Lung (tissue), 16 donors: ENCODE measurements around the gene MLLT3. TPM values are rescaled to one million over a fixed set of nuclear protein-coding genes. Genes with fewer than 3 reads are reported as not detected.

ENCODE experiments used
- ATAC-seq: fragments of 200-7000 bp; cut with Tn5 transposase; one replicate; pipeline ENCODE4 v1.9.1; 2020; ENCODE audit warnings: moderate number of reproducible peaks; ENCODE audit not compliant: insufficient read depth, low FRiP score
- DNase-seq, 3 donors: peaks; one replicate each; pipeline ENCODE4 v3.0.0-alpha.2; 2013 to 2017
- H3K27ac ChIP-seq, 2 donors: one replicate each; pipeline ENCODE4 v1.5.1; 2013; ENCODE audit warnings: mild to moderate bottlenecking in 2 of 2, moderate library complexity in 2 of 2, control low read depth in 1 of 2, inconsistent platforms in 1 of 2, low read depth in 1 of 2, low read length in 1 of 2
- H3K27me3 ChIP-seq, 3 donors: one replicate each; pipeline ENCODE4 v1.5.1; 2013; ENCODE audit warnings: low read length in 2 of 3; ENCODE audit not compliant: control insufficient read depth in 3 of 3, insufficient read depth in 3 of 3
- H3K36me3 ChIP-seq, 4 donors: one replicate each; pipeline ENCODE4 v1.5.1; 2013; ENCODE audit warnings: low read length in 4 of 4, mild to moderate bottlenecking in 1 of 4, moderate library complexity in 1 of 4; ENCODE audit not compliant: control insufficient read depth in 4 of 4, insufficient read depth in 4 of 4
- H3K4me1 ChIP-seq, 5 donors: one replicate each; pipeline ENCODE4 v1.5.1; 2013; ENCODE audit warnings: low read length in 5 of 5, mild to moderate bottlenecking in 2 of 5, moderate library complexity in 1 of 5; ENCODE audit not compliant: control insufficient read depth in 5 of 5, insufficient read depth in 5 of 5
- H3K4me3 ChIP-seq: one replicate; pipeline ENCODE4 v1.5.1; 2013; ENCODE audit warnings: mild to moderate bottlenecking, control low read depth, moderate library complexity
- H3K9ac ChIP-seq, 2 donors: one replicate each; pipeline ENCODE4 v1.5.1; 2013; ENCODE audit warnings: low read length in 2 of 2, control low read depth in 1 of 2; ENCODE audit not compliant: insufficient read depth in 1 of 2
- H3K9me3 ChIP-seq, 4 donors: one replicate each; pipeline ENCODE4 v1.5.1; 2013; ENCODE audit warnings: low read length in 3 of 4, mild to moderate bottlenecking in 1 of 4, moderate library complexity in 1 of 4; ENCODE audit not compliant: control insufficient read depth in 4 of 4, insufficient read depth in 3 of 4
- WGBS, 2 donors: extraction: QIAGEN DNeasy Blood & Tissue Kit; methylation state at CpG; one replicate each; pipeline ENCODE4 v1.1.7; 2013; 5-methylcytosine and 5-hydroxymethylcytosine counted together
- long read RNA-seq, 5 donors: transcript quantifications; one replicate each; lab custom pipeline, GENCODE V29; 2026
- polyA plus RNA-seq, 2 donors: library from polyadenylated mRNA; stranded (reverse); fragments of 200-250 nt; gene quantifications; one replicate each; pipeline ENCODE4 v1.2.1, GENCODE V29; 2013
- total RNA-seq, 2 donors: library from RNA; depleted of rRNA in 1 of 2; stranded (reverse); fragments of >200 nt in 1 of 2; gene quantifications; one replicate each; pipeline ENCODE4 v1.2.1, GENCODE V29; 2014 to 2021
- TF ChIP-seq, protein P1 (sequence below): IDR thresholded peaks from 2 replicates; pipeline ENCODE4 v1.5.1; 2012; ENCODE audit warnings: mild to moderate bottlenecking; ENCODE audit errors: control extremely low read depth, extremely low read depth
- donor health status: control.
- donor health status: control.
- donor health status: Bipolar disorder and iron deficiency.
- donor health status: healthy.
- donor health status: DM: yes; HTN: yes; CAD: no.

The MLLT3 gene
- total RNA-seq (10 to 100 TPM; 17.3 to 43.1 TPM), polyA plus RNA-seq (1 to 10 TPM; 7.1 to 10.0 TPM)
- long read RNA-seq, donor 1, full-length matches to known transcripts = 3 of 3 reads
- long read RNA-seq, donor 1, partial matches to known transcripts = 0 of 3 reads
- long read RNA-seq, donor 1, other reads (novel, unspliced or antisense) = 0 of 3 reads
- long read RNA-seq, donor 2 = 0 reads
- long read RNA-seq, donor 3, partial matches to known transcripts = 6 of 6 reads
- long read RNA-seq, donor 3, other reads (novel, unspliced or antisense) = 0 of 6 reads
- long read RNA-seq, donor 4 = 0 reads
- long read RNA-seq, donor 5, partial matches to known transcripts = 13 of 13 reads
- long read RNA-seq, donor 5, other reads (novel, unspliced or antisense) = 0 of 13 reads

- no peaks in the 10 kb centered on the region for H3K27me3 ChIP-seq
- H3K9me3 ChIP-seq = no peaks in the 10 kb centered on the region
- H3K9ac ChIP-seq = peak within 1 kb of the TSS; percentile 49 to 73
- H3K36me3 ChIP-seq = no peaks in the 10 kb centered on the region
- H3K4me3 ChIP-seq = peak within 1 kb of the TSS; percentile 86
- H3K27ac ChIP-seq = peak within 1 kb of the TSS; percentile 87 to 97
- TF ChIP-seq, protein P1, sequence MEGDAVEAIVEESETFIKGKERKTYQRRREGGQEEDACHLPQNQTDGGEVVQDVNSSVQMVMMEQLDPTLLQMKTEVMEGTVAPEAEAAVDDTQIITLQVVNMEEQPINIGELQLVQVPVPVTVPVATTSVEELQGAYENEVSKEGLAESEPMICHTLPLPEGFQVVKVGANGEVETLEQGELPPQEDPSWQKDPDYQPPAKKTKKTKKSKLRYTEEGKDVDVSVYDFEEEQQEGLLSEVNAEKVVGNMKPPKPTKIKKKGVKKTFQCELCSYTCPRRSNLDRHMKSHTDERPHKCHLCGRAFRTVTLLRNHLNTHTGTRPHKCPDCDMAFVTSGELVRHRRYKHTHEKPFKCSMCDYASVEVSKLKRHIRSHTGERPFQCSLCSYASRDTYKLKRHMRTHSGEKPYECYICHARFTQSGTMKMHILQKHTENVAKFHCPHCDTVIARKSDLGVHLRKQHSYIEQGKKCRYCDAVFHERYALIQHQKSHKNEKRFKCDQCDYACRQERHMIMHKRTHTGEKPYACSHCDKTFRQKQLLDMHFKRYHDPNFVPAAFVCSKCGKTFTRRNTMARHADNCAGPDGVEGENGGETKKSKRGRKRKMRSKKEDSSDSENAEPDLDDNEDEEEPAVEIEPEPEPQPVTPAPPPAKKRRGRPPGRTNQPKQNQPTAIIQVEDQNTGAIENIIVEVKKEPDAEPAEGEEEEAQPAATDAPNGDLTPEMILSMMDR = no peak
- H3K4me1 ChIP-seq = peaks cover 0 to 41% (median 8%) of the 10 kb centered on the region in 5 donors
- peak; percentile 97 to 98 (median 97) for DNase-seq
- peak; percentile 95 for ATAC-seq
- WGBS, 2 donors = 1% methylated on average over 41 of the region's 41 CpGs
Measured at GRCh38 chr9:20622330-20623020, at the start of gene MLLT3. MLLT3 (minus strand) TSS chr9:20622499.

GRCh38 chr9:20671635-20672034, 49.3 kb upstream of the MLLT3 start:
- no peak overlapping the region for H3K9ac ChIP-seq

GRCh38 chr9:20670395-20670794, 48.1 kb upstream of the MLLT3 start:
- WGBS, 2 donors = 79% methylated on average over 6 of the region's 6 CpGs
- TF ChIP-seq, protein P1 = no peak
- ATAC-seq = no peak

More at GRCh38 chr9:20671635-20672034, 49.3 kb upstream of the MLLT3 start:
- TF ChIP-seq, protein P1 = no peak
- 88 to 95% methylated on average over 4 of the region's 4 CpGs for WGBS, 2 donors
- Histone ChIP-seq H3K27ac (no peak overlapping the region), H3K36me3 (no peaks in the 10 kb centered on the region), H3K27me3 (no peaks in the 10 kb centered on the region), H3K4me1 (no peaks in the 10 kb centered on the region), H3K4me3 (no peak overlapping the region), H3K9me3 (no peaks in the 10 kb centered on the region)
- ATAC-seq = no peak
- no peak for DNase-seq

More at GRCh38 chr9:20670395-20670794, 48.1 kb upstream of the MLLT3 start:
- Histone ChIP-seq H3K9ac (no peak overlapping the region), H3K4me1 (no peaks in the 10 kb centered on the region), H3K36me3 (no peaks in the 10 kb centered on the region), H3K27me3 (no peaks in the 10 kb centered on the region), H3K27ac (no peak overlapping the region), H3K9me3 (no peaks in the 10 kb centered on the region), H3K4me3 (no peak overlapping the region)
- DNase-seq = no peak
